Vagina (tissue), 2 donors: ENCODE results near the gene AGBL1.

Experiments
- CTCF ChIP-seq, 3 experiments: fragments of 450-650 bp in 2 of 3; fragments of 200-600 bp in 1 of 3; sonication (generic) in 1 of 3; IDR thresholded peaks; one replicate each; pipeline ENCODE4 v1.5.1; 2017 to 2019; ENCODE audit warnings: antibody characterized with exemption in 3 of 3, mild to moderate bottlenecking in 2 of 3, moderate library complexity in 2 of 3
- POLR2A ChIP-seq, 2 donors: fragments of 450-650 bp; IDR thresholded peaks; one replicate each; pipeline ENCODE4 v1.6.1; 2017; ENCODE audit warnings: antibody characterized with exemption in 2 of 2, mild to moderate bottlenecking in 2 of 2, moderate library complexity in 2 of 2

GRCh38 chr15:86101818-86102217 is 22.1 kb downstream of the AGBL1 start:
- TF ChIP-seq POLR2A (IDR thresholded peaks at IDR 0.05) (no peak), CTCF (IDR thresholded peaks at IDR 0.05) (no peak)
